ENCODE measurements around the gene PASK.

DNA sequence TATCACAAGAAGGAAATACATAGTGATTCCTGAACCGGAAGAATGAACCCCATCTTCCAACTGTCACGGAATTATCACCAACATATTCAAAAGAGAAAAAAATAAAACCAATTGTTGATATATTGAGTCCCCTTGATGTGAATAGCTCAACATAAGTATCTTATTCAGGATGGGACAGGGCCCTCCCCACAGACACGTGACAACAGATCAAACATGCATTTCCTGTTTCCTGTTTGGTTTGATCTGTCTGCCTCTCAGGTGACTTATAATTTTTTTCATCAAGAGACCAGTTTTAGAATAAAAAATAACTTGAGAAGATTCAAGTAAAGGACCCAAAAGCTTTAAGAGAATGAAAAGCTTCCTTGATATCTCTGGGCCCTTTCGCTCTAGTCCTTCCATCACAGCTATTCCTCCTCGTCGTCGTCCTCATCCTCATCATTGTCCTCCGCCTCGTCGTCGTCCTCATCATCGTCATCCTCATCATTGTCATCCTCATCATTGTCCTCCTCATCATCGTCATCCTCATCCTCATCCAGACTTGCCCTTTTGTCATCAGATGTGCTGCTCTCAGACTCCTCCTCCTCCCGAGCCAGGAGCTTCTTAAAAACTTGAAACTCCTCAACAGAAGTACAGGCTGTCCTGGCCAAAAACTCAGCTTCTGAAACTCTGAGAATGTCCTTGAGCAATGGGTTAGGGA is 53.5 kb downstream of the PASK start:
- no peak for TF ChIP-seq CEBPB (IDR thresholded peaks at IDR 0.05)
- no peak for TF ChIP-seq TAF1 (IDR thresholded peaks at IDR 0.05; ENCODE audit: low read depth)
